ENCODE results near the gene GSTA3.
"Not testable (repeated sequence)": the region's sequence is repeated elsewhere in the genome, so short reads cannot be mapped to it uniquely, and the experiment has no call there.

Gene GSTA3

GRCh38 chr6:52909531-52909930, at the start of gene GSTA3:
GSTA3 (minus strand) TSS chr6:52909698; CDS start chr6:52905834, 3,864 bp downstream.
- DNase-seq = no peak

GRCh38 chr6:52958546-52959255, 49.2 kb upstream of the GSTA3 start:
- DNase-seq = no peak

GRCh38 chr6:52955871-52956270, 46.4 kb upstream of the GSTA3 start:
- no peak for DNase-seq

- DNase-seq = no peak
These were observed 44.7 kb upstream of the GSTA3 start for GRCh38 chr6:52953911-52954839.

- no peak for DNase-seq
These were observed 36.8 kb upstream of the GSTA3 start for GRCh38 chr6:52946306-52946705.

GRCh38 chr6:52942821-52943220, 33.3 kb upstream of the GSTA3 start:
- not testable (repeated sequence) for DNase-seq

- no peak for DNase-seq
These were observed 32.7 kb upstream of the GSTA3 start for GRCh38 chr6:52942221-52942620.

GRCh38 chr6:52937908-52938307, 28.4 kb upstream of the GSTA3 start:
- no peak for DNase-seq

- no peak for DNase-seq
These were observed 24.3 kb upstream of the GSTA3 start for GRCh38 chr6:52933778-52934177.

- DNase-seq = no peak
These were observed 21.9 kb upstream of the GSTA3 start for GRCh38 chr6:52931351-52931750.

- no peak for DNase-seq
These were observed 20.0 kb upstream of the GSTA3 start for GRCh38 chr6:52929321-52930164.

GRCh38 chr6:52927451-52927850, 18.0 kb upstream of the GSTA3 start:
- DNase-seq = no peak

GRCh38 chr6:52925919-52926792, 16.7 kb upstream of the GSTA3 start:
- no peak for DNase-seq

- no peak for DNase-seq
These were observed 15.5 kb upstream of the GSTA3 start for GRCh38 chr6:52925042-52925441.

GRCh38 chr6:52923689-52924088, 14.2 kb upstream of the GSTA3 start:
- not testable (repeated sequence) for DNase-seq

- no peak for DNase-seq
These were observed 12.7 kb upstream of the GSTA3 start for GRCh38 chr6:52922161-52922560.

GRCh38 chr6:52921743-52922142, 12.2 kb upstream of the GSTA3 start:
- no peak for DNase-seq

- not testable (repeated sequence) for DNase-seq
These were observed 10.0 kb upstream of the GSTA3 start for GRCh38 chr6:52919511-52919910.

- not testable (repeated sequence) for DNase-seq
These were observed 9.3 kb upstream of the GSTA3 start for GRCh38 chr6:52918771-52919170.

- not testable (repeated sequence) for DNase-seq
These were observed 8.7 kb upstream of the GSTA3 start for GRCh38 chr6:52918027-52918686.

GRCh38 chr6:52914516-52914915, 5.0 kb upstream of the GSTA3 start:
- no peak for DNase-seq

Data from right hindlimb (tissue), 1 donor.